CD14-positive monocyte (primary cell): ENCODE data around the gene SMYD3. TPM values are rescaled to one million over a fixed set of nuclear protein-coding genes. Genes with fewer than 3 reads are reported as not detected.

Source experiments
- DNase-seq, 3 donors: peaks; one replicate each; pipeline ENCODE4 v3.0.0-alpha.2; 2011 to 2022
- H2AFZ ChIP-seq: 2 replicates; pipeline ENCODE4 v1.6.0; 2012; ENCODE audit warnings: mild to moderate bottlenecking, low read depth, low read length, inconsistent platforms; ENCODE audit not compliant: insufficient read depth, poor library complexity, severe bottlenecking
- H3K27ac ChIP-seq, 2 donors: 1 replicate in 1 of 2; 2 replicates in 1 of 2; pipeline ENCODE4 v1.5.1; 2012 to 2013; ENCODE audit warnings: low read length in 2 of 2, control low read depth in 1 of 2, inconsistent platforms in 1 of 2, low read depth in 1 of 2, mild to moderate bottlenecking in 1 of 2
- H3K27me3 ChIP-seq, 2 donors: one replicate each; pipeline versions ENCODE4 v1.6.0 to v1.6.1; 2011 to 2013; ENCODE audit warnings: low read length in 2 of 2; ENCODE audit not compliant: control insufficient read depth in 2 of 2, insufficient read depth in 2 of 2
- H3K36me3 ChIP-seq, 2 donors: replicated peaks in 1 of 2; 1 replicate in 1 of 2; 2 replicates in 1 of 2; pipeline versions ENCODE4 v1.5.1 to v1.6.1; 2012 to 2013; ENCODE audit warnings: low read length in 2 of 2, control low read depth in 1 of 2, inconsistent platforms in 1 of 2, mild to moderate bottlenecking in 1 of 2; ENCODE audit not compliant: insufficient read depth in 2 of 2, control insufficient read depth in 1 of 2
- H3K4me1 ChIP-seq, 2 donors: 1 replicate in 1 of 2; 2 replicates in 1 of 2; pipeline versions ENCODE4 v1.5.1 to v1.6.1; 2012 to 2013; ENCODE audit warnings: low read length in 2 of 2, control low read depth in 1 of 2, inconsistent platforms in 1 of 2, mild to moderate bottlenecking in 1 of 2, moderate library complexity in 1 of 2; ENCODE audit not compliant: insufficient read depth in 2 of 2, control insufficient read depth in 1 of 2
- H3K4me2 ChIP-seq: replicated peaks from 2 replicates; pipeline ENCODE3; 2012; ENCODE audit warnings: low read length, moderate library complexity, mild to moderate bottlenecking; ENCODE audit not compliant: poor library complexity, severe bottlenecking; ENCODE audit errors: extremely low read depth
- H3K4me3 ChIP-seq, 3 experiments: fragments of 200-600 bp in 1 of 3; sonication (generic) in 1 of 3; replicated peaks in 1 of 3; 1 replicate in 2 of 3; 2 replicates in 1 of 3; pipeline ENCODE4 v1.5.1; 2011 to 2013; ENCODE audit warnings: low read length in 3 of 3, mild to moderate bottlenecking in 3 of 3, control low read depth in 2 of 3, low read depth in 2 of 3, inconsistent platforms in 1 of 3, moderate library complexity in 1 of 3
- H3K79me2 ChIP-seq: 2 replicates; pipeline ENCODE4 v1.6.0; 2012; ENCODE audit warnings: mild to moderate bottlenecking, control low read depth, inconsistent platforms, low read length, moderate library complexity; ENCODE audit not compliant: insufficient read depth
- H3K9ac ChIP-seq: 2 replicates; pipeline ENCODE4 v1.6.0; 2017; ENCODE audit warnings: low read length, mild to moderate bottlenecking; ENCODE audit not compliant: insufficient read depth, poor library complexity, severe bottlenecking
- H3K9me3 ChIP-seq, 2 donors: replicated peaks in 1 of 2; 1 replicate in 1 of 2; 2 replicates in 1 of 2; pipeline versions ENCODE4 v1.5.1 to v1.6.1; 2012 to 2013; ENCODE audit warnings: low read length in 2 of 2, control low read depth in 1 of 2; ENCODE audit not compliant: control insufficient read depth in 1 of 2, insufficient read depth in 1 of 2
- H4K20me1 ChIP-seq: 2 replicates; pipeline ENCODE4 v1.6.0; 2012; ENCODE audit warnings: mild to moderate bottlenecking, low read length, control low read depth, moderate library complexity; ENCODE audit not compliant: insufficient read depth
- H3K27ac Mint-ChIP-seq, 7 donors: one replicate each; pipeline ENCODE4 v1.8.0; 2020; ENCODE audit warnings: mild to moderate bottlenecking in 7 of 7, mixed read lengths in 7 of 7, moderate library complexity in 6 of 7, inconsistent platforms in 2 of 7
- H3K27me3 Mint-ChIP-seq, 3 donors: one replicate each; pipeline ENCODE4 v1.8.0; 2021 to 2022; ENCODE audit warnings: low read depth in 3 of 3, mild to moderate bottlenecking in 3 of 3, mixed read lengths in 3 of 3, moderate library complexity in 3 of 3, inconsistent platforms in 1 of 3
- H3K36me3 Mint-ChIP-seq, 2 donors: one replicate each; pipeline ENCODE4 v1.8.0; 2020; ENCODE audit warnings: mixed read lengths in 2 of 2, inconsistent platforms in 1 of 2, mild to moderate bottlenecking in 1 of 2
- H3K4me1 Mint-ChIP-seq: one replicate; pipeline ENCODE4 v1.8.0; 2020; ENCODE audit warnings: mild to moderate bottlenecking, mixed read lengths
- H3K4me3 Mint-ChIP-seq, 2 donors: one replicate each; pipeline ENCODE4 v1.8.0; 2020; ENCODE audit warnings: mild to moderate bottlenecking in 2 of 2, mixed read lengths in 2 of 2, moderate library complexity in 1 of 2
- H3K9me3 Mint-ChIP-seq, 7 donors: one replicate each; pipeline ENCODE4 v1.8.0; 2020 to 2022; ENCODE audit warnings: mixed read lengths in 7 of 7, mild to moderate bottlenecking in 6 of 7, moderate library complexity in 6 of 7, inconsistent platforms in 2 of 7
- CTCF ChIP-seq: fragments of 200-600 bp; IDR thresholded peaks from one replicate; pipeline ENCODE4 v1.8.0; 2022; ENCODE audit warnings: antibody characterized with exemption, mild to moderate bottlenecking
- WGBS: methylation state at CpG from one replicate; pipeline ENCODE4 v1.1.5; 2013; ENCODE audit warnings: missing lambda C conversion rate; ENCODE audit not compliant: insufficient coverage; 5-methylcytosine and 5-hydroxymethylcytosine counted together
- intact Hi-C, 2 donors: fragments of 100-400 bp; cut with micrococcal nuclease; formaldehyde crosslinking; loops; one replicate each; pipeline versions ENCODE4 v1.15.0 to v1.15.1; 2023
- polyA plus RNA-seq, 3 donors: library from polyadenylated mRNA; depleted of rRNA in 1 of 3; unstranded in 2 of 3; stranded (reverse) in 1 of 3; fragments of 300-500 nt in 2 of 3; fragments of >200 nt in 1 of 3; fragmentation: Illumina TruSeq in 2 of 3; gene quantifications; 1 replicate in 2 of 3; 2 replicates in 1 of 3; pipeline ENCODE4 v1.2.3, GENCODE V29; 2012 to 2021

The SMYD3 gene
- polyA plus RNA-seq, 3 donors = 2.7 to 8.4 (median 4.0) TPM

- no peaks in the 10 kb centered on the region for H3K79me2 ChIP-seq
- WGBS = 91% methylated on average over 5 of the region's 12 CpGs
- no peaks in the 10 kb centered on the region for H4K20me1 ChIP-seq
- Mint-ChIP-seq H3K36me3 (peaks cover 0 to 3% of the 10 kb centered on the region in 2 donors), H3K27ac (no peak overlapping the region), H3K4me3 (no peak overlapping the region), H3K27me3 (no peaks in the 10 kb centered on the region), H3K9me3 (peaks cover 0 to 3% (median 0%) of the 10 kb centered on the region in 7 donors), H3K4me1 (no peaks in the 10 kb centered on the region)
- H3K9me3 ChIP-seq = no peaks in the 10 kb centered on the region
- H3K4me1 ChIP-seq = no peaks in the 10 kb centered on the region
- TF ChIP-seq CTCF = no peak
- intact Hi-C loops = no loop called here
- H3K36me3 ChIP-seq = no peaks in the 10 kb centered on the region
- no peak overlapping the region for H3K9ac ChIP-seq
- H3K27ac ChIP-seq = no peak overlapping the region
- H2AFZ ChIP-seq = no peak overlapping the region
- H3K4me3 ChIP-seq = no peak overlapping the region
- no peaks in the 10 kb centered on the region for H3K27me3 ChIP-seq
- H3K4me2 ChIP-seq = no peak overlapping the region
- DNase-seq = no peak
Measured at GRCh38 chr1:246193537-246193936, 313.5 kb downstream of the SMYD3 start.

- no peak overlapping the region for H3K27ac Mint-ChIP-seq
- Histone ChIP-seq H3K4me3 (no peak overlapping the region), H3K9ac (no peak overlapping the region), H3K79me2 (no peaks in the 10 kb centered on the region), H3K4me2 (no peak overlapping the region), H3K9me3 (no peaks in the 10 kb centered on the region), H3K27me3 (no peaks in the 10 kb centered on the region), H2AFZ (no peak overlapping the region), H3K4me1 (no peaks in the 10 kb centered on the region), H4K20me1 (no peaks in the 10 kb centered on the region), H3K36me3 (no peaks in the 10 kb centered on the region), H3K27ac (no peak overlapping the region)
- H3K27me3 Mint-ChIP-seq = no peaks in the 10 kb centered on the region
- peaks cover 3% of the 10 kb centered on the region for H3K4me1 Mint-ChIP-seq
- no peak overlapping the region for H3K4me3 Mint-ChIP-seq
- DNase-seq = no peak
- H3K36me3 Mint-ChIP-seq = peaks cover 0 to 3% of the 10 kb centered on the region in 2 donors
- peaks cover 0 to 3% (median 0%) of the 10 kb centered on the region in 7 donors for H3K9me3 Mint-ChIP-seq
- 100% methylated on average over 1 of the region's 3 CpGs for WGBS
- intact Hi-C loops = no loop called here
- TF ChIP-seq CTCF = no peak
Measured at GRCh38 chr1:246189126-246189525, 318.0 kb downstream of the SMYD3 start.
